Right atrium auricular region (tissue), 2 donors: ENCODE results near the gene PLPP6. TPM values are rescaled to one million over a fixed set of nuclear protein-coding genes. Genes with fewer than 3 reads are reported as not detected.

Source experiments
- DNase-seq: peaks from one replicate; pipeline ENCODE4 v3.0.0-alpha.2; 2019; ENCODE audit warnings: low spot score
- H3K27ac ChIP-seq, 2 donors: fragments of 200-600 bp; sonication (generic); 1 replicate in 1 of 2; 2 replicates in 1 of 2; pipeline ENCODE4 v1.5.1; 2016 to 2019
- H3K27me3 ChIP-seq, 2 donors: fragments of 200-600 bp; sonication (generic); one replicate each; pipeline versions ENCODE4 v1.5.1 to v1.6.0; 2017 to 2019
- H3K36me3 ChIP-seq: fragments of 200-600 bp; sonication (generic); one replicate; pipeline ENCODE4 v1.5.1; 2016
- H3K4me1 ChIP-seq, 2 donors: fragments of 200-600 bp; sonication (generic); one replicate each; pipeline versions ENCODE4 v1.5.1 to v1.6.0; 2017 to 2019
- H3K4me3 ChIP-seq, 2 donors: fragments of 200-600 bp; sonication (generic); 1 replicate in 1 of 2; 2 replicates in 1 of 2; pipeline ENCODE4 v1.5.1; 2017 to 2019; ENCODE audit warnings: mild to moderate bottlenecking in 1 of 2, moderate library complexity in 1 of 2
- H3K9me3 ChIP-seq, 2 donors: fragments of 200-600 bp; sonication (generic); one replicate each; pipeline ENCODE4 v1.5.1; 2019
- total RNA-seq, 2 donors: library from RNA; depleted of rRNA; stranded (reverse); fragments of >200 nt; gene quantifications; one replicate each; pipeline ENCODE4 v1.1.0, GENCODE V29; 2016
- TF ChIP-seq, protein P1 (sequence below), 2 donors: fragments of 200-600 bp; sonication (generic); IDR thresholded peaks; one replicate each; pipeline ENCODE4 v1.5.1; 2019; ENCODE audit warnings: antibody characterized with exemption in 2 of 2

The PLPP6 gene
- total RNA-seq, 2 donors from 2014 or later, result 3.9 to 4.1 TPM

DNA sequence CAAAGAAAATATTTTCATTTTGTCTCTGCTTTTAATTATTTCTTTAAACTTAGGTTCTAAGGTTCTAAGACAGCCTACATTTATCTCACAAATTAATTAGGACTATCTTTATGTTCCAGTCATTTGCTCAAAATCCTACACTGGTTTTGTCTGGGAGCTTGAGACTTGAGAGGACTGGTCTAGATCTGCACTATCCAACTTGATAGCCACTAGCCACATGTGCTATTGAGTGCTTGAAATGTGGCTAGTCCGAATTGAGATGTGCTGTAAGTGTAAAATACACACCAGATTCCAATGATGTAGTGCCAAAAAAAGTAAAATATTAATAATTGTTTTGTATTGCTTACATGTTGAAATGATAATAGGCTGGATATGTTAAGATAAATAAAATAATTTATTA is 24.5 kb downstream of the PLPP6 start:
- Histone ChIP-seq H3K36me3 (peaks cover 25% of the 10 kb centered on the region), H3K27me3 (no peaks in the 10 kb centered on the region), H3K27ac (peak overlapping the region in 1 of 2 donors; percentile 66), H3K4me3 (no peak overlapping the region), H3K4me1 (peaks cover 0 to 39% of the 10 kb centered on the region in 2 donors), H3K9me3 (no peaks in the 10 kb centered on the region)
- DNase-seq, result no peak
- TF ChIP-seq, protein P1, sequence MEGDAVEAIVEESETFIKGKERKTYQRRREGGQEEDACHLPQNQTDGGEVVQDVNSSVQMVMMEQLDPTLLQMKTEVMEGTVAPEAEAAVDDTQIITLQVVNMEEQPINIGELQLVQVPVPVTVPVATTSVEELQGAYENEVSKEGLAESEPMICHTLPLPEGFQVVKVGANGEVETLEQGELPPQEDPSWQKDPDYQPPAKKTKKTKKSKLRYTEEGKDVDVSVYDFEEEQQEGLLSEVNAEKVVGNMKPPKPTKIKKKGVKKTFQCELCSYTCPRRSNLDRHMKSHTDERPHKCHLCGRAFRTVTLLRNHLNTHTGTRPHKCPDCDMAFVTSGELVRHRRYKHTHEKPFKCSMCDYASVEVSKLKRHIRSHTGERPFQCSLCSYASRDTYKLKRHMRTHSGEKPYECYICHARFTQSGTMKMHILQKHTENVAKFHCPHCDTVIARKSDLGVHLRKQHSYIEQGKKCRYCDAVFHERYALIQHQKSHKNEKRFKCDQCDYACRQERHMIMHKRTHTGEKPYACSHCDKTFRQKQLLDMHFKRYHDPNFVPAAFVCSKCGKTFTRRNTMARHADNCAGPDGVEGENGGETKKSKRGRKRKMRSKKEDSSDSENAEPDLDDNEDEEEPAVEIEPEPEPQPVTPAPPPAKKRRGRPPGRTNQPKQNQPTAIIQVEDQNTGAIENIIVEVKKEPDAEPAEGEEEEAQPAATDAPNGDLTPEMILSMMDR (IDR thresholded peaks at IDR 0.05), result no peak

DNA sequence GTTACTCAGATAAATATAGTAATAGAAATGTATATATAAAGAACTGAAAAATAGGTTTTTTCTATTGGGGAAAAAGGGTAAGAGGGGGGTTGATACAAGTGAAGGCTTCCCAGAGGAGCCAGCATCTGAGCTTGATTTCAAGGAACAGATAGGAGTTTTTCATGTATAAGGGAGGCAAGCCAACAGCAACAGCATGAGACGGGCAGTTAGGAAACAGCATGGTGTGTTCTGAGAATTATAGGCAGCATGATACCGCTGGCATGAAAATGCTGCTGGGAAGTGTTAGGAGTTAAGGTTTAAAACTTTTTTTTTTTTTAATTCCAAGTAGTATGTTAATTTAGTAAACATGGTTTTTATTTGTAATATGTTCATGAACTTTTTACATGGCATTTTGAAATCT is 26.9 kb downstream of the PLPP6 start:
- Histone ChIP-seq H3K36me3 (peaks cover 28% of the 10 kb centered on the region), H3K9me3 (no peaks in the 10 kb centered on the region), H3K27ac (no peak overlapping the region)

DNA sequence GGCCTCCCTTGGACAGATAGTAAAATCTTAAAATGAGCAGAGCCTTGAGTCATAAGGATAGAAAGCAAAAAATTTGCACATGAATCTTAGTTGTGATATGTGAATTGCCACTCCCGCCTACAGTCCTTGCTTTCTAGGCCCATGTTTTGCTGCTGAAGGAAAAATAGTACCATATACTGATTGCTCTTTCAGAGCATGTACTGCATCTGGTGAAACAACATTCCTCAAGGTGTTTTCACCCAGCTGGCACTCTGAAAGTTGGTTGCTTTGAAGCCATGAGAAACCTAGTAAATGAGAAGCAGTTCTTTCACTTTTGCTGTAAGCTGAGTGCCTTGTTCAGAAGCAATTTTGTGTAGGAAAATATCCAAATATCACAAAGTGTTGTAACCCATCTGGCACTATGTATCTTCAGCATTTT is 27.6 kb downstream of the PLPP6 start:
- peaks cover 35% of the 10 kb centered on the region for H3K36me3 ChIP-seq
- no peak for DNase-seq
- H3K4me3 ChIP-seq, result no peak overlapping the region
- no peak overlapping the region for H3K27ac ChIP-seq
- H3K4me1 ChIP-seq, result peaks cover 0 to 34% of the 10 kb centered on the region in 2 donors
- TF ChIP-seq, protein P1 (IDR thresholded peaks at IDR 0.05), result no peak
- no peaks in the 10 kb centered on the region for H3K9me3 ChIP-seq
- H3K27me3 ChIP-seq, result no peaks in the 10 kb centered on the region

More for the DNA sequence above, 26.9 kb downstream of the PLPP6 start:
- DNase-seq, result no peak
- Histone ChIP-seq H3K4me3 (no peak overlapping the region), H3K4me1 (peaks cover 0 to 37% of the 10 kb centered on the region in 2 donors), H3K27me3 (no peaks in the 10 kb centered on the region)
- TF ChIP-seq, protein P1 (IDR thresholded peaks at IDR 0.05), result no peak

DNA sequence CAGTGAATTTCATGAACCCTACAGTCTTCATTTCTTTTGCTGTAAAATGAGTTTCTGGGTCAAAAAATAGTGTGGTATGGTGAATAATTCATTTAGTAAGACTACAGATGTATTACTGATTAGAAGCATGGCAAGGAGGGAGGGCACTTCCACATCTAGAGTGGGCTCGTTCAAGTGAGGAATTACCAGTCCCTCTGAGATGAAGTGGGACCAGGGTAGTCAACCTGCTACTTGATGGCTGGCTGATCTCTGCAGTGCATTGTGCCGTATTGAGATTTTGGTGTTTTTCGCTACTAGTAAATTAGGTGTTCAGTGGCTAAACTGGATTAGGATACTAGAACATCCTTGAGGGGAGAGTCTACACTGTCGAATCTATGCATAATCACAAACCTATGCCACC is 28.1 kb downstream of the PLPP6 start:
- Histone ChIP-seq H3K36me3 (peaks cover 35% of the 10 kb centered on the region), H3K27ac (no peak overlapping the region), H3K9me3 (no peaks in the 10 kb centered on the region), H3K4me1 (peaks cover 0 to 29% of the 10 kb centered on the region in 2 donors), H3K27me3 (no peaks in the 10 kb centered on the region), H3K4me3 (no peak overlapping the region)
- TF ChIP-seq, protein P1 (IDR thresholded peaks at IDR 0.05), result no peak
- DNase-seq, result no peak

DNA sequence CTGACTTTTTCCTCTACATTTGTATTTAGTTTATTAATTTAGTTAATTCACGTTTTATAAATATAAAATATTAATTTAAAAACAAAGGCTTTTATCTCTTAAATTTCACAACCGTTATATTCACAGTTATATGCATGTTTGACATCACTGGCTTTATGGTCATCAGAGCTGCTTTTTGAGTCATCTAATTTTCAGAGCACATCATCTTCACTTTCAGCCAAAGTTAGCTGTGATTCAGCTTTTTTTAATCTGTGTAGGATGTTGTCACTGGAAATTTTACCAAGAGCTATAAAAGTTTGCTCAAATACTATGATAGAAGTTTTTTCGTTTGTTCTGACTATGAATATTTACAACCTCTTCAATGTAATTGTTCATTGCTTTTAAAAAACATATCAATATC is 29.7 kb downstream of the PLPP6 start:
- no peak overlapping the region for H3K27ac ChIP-seq
- DNase-seq, result no peak
- no peaks in the 10 kb centered on the region for H3K9me3 ChIP-seq
- TF ChIP-seq, protein P1 (IDR thresholded peaks at IDR 0.05), result no peak
- peaks cover 34% of the 10 kb centered on the region for H3K36me3 ChIP-seq
- H3K27me3 ChIP-seq, result no peaks in the 10 kb centered on the region
- H3K4me1 ChIP-seq, result peaks cover 0 to 19% of the 10 kb centered on the region in 2 donors
- no peak overlapping the region for H3K4me3 ChIP-seq

DNA sequence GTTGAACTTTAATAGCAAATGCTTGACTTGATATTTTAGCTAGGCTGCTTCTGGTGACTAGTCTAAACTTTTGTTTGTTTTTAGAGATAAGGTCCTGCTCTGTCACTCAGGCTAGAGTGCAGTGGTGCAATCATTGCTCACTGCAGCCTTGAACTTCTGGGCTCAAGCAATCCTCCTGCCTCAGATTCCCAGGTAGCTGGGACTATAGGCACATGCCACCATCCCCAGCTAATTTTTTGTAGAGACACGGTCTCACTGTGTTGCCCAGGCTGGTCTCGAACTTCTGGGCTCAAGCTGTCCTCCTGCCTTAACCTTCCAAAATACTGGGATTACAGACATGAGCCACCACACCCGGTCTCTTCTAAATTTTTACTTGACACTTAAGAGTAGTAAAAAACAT is 38.0 kb downstream of the PLPP6 start:
- Histone ChIP-seq H3K36me3 (peaks cover 79% of the 10 kb centered on the region), H3K4me3 (no peak overlapping the region), H3K27ac (no peak overlapping the region), H3K27me3 (no peaks in the 10 kb centered on the region), H3K4me1 (no peaks in the 10 kb centered on the region), H3K9me3 (no peaks in the 10 kb centered on the region)
- DNase-seq, result no peak
- TF ChIP-seq, protein P1 (IDR thresholded peaks at IDR 0.05), result no peak
